LNCaP clone FGC (cell line): Measurements from ENCODE around the gene ITGA11.

ENCODE experiments used
- DNase-seq: peaks from one replicate; pipeline ENCODE4 v3.0.0-alpha.2; 2011; ENCODE audit warnings: low read depth
- H3K4me3 ChIP-seq: 2 replicates; pipeline ENCODE4 v1.5.1; 2011; ENCODE audit warnings: mild to moderate bottlenecking, low read depth, low read length, control low read depth
- TF ChIP-seq, protein P1 (sequence below): IDR thresholded peaks from 2 replicates; pipeline ENCODE4 v1.5.1; 2012; ENCODE audit warnings: mild to moderate bottlenecking; ENCODE audit not compliant: control insufficient read depth, insufficient read depth; ENCODE audit errors: extremely low read depth

Gene ITGA11

DNA sequence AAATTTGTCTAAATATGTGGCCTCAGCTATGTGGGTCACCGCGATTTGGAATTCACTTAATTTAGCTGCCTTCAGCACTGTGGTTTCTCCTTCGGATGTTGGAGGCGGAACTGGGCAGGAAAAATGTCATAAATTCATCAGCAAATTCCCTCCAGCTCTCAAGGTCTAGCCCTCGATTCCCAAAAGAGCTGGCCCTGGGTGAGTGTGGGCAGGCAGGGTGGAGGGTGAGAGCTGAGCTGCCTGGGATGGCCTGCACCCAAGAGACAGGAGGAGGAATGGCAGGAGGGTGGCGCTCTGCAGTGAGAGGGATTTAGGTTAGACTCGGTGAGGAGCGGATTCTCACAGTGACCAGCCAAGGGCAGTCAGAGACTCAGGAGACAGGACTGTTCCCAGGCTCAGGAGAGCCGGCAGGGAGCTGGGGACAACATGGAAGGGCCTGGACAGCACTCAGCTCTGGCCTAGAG lies 97.3 kb downstream of the ITGA11 start:
- TF ChIP-seq, protein P1, sequence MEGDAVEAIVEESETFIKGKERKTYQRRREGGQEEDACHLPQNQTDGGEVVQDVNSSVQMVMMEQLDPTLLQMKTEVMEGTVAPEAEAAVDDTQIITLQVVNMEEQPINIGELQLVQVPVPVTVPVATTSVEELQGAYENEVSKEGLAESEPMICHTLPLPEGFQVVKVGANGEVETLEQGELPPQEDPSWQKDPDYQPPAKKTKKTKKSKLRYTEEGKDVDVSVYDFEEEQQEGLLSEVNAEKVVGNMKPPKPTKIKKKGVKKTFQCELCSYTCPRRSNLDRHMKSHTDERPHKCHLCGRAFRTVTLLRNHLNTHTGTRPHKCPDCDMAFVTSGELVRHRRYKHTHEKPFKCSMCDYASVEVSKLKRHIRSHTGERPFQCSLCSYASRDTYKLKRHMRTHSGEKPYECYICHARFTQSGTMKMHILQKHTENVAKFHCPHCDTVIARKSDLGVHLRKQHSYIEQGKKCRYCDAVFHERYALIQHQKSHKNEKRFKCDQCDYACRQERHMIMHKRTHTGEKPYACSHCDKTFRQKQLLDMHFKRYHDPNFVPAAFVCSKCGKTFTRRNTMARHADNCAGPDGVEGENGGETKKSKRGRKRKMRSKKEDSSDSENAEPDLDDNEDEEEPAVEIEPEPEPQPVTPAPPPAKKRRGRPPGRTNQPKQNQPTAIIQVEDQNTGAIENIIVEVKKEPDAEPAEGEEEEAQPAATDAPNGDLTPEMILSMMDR, result no peak
- DNase-seq, result no peak
- H3K4me3 ChIP-seq, result no peak overlapping the region

DNA sequence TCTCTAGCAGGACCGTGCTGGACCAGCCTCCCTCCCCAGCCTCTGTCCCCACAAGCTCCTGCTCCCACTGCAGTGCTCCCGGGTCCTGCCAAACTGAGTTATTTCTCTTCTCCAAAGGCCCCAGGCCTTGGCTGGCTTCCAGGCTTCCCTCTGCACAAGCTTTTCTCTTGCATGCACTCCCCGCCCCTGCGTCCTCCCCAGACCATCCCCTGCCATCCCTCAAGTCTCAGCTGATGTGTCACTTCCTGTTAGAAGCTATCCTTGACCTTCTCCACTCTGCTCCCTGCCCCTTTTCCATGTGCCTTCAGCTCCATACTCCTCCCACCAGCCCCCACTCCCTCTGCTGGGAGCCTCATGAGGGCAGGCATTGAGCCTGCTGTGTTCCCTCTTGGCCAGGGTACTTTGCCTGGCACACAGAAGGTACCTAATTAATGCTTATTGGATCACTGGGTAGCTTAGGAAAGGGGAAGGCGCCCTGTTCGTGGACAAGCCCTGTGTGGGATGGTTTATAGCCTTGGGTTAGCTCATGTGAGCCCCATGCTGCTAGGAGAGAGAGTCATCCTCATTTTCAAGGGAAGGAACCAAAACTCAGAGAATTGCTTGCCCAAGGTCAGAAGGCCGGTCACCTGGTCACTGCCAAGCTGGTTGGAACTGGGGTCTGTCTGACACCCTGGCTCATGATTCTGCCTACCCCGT lies 98.0 kb downstream of the ITGA11 start:
- TF ChIP-seq, protein P1, result no peak
- H3K4me3 ChIP-seq, result no peak overlapping the region
- no peak for DNase-seq

DNA sequence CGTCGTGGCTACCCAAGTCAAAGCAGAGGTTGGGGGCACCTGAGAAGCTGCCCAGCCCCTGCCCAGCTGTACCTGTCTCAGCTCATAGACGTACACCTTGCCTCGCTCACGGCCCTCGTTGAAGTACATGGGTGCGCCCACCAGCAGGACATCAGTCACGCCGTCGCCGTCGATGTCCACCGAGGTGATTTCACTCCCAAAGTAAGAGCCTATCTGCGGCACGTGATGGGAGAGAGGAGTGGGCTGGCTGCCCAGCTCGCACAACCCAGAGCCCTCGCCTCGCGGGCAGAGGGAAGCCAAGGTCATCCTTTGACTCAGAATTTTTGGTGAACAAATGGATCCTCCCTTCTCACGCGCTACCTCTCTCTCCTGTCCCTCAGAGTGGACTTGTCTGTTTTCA lies 99.7 kb downstream of the ITGA11 start:
- TF ChIP-seq, protein P1, result no peak
- no peak for DNase-seq
- no peak overlapping the region for H3K4me3 ChIP-seq

DNA sequence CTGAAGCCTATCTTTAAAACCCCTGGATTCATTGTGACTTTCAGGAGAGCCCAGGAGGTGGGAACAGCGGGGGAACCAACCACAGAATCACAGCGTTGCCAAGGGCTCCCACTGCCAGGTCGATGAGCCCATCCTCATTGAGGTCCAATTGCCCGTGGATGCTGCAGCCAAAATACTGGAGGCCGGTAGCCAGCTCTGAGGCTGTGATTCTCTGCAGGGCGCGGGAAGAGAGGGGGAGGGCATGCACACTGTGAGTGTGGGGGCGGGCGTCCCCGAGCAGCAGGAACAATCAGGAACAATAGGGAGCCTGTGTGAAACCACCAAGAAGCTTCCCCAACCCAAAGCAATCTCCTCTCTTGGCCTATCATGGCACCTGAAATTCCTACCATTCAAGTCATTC lies 101.1 kb downstream of the ITGA11 start:
- H3K4me3 ChIP-seq, result no peak overlapping the region
- TF ChIP-seq, protein P1, result no peak
- DNase-seq, result no peak

DNA sequence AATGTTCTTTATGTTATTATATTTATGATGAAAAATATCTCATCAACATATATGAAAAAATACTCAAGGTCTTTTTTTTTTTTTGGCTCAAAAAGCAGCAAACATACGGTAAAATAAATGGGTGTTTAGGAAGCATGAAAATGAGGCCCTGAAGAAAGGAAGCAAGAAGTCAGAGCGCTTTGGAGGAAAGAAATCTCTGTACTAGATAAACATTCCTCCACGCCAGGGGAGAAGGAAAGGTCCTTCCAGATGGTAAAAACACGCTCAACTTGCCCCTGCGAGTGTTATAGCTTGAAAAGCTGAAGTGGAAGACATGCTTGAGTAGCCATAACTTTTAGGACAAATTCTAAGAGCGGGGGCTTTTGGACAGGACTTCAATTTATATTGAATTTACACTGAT lies 101.5 kb downstream of the ITGA11 start:
- TF ChIP-seq, protein P1, result no peak
- H3K4me3 ChIP-seq, result no peak overlapping the region
- no peak for DNase-seq

DNA sequence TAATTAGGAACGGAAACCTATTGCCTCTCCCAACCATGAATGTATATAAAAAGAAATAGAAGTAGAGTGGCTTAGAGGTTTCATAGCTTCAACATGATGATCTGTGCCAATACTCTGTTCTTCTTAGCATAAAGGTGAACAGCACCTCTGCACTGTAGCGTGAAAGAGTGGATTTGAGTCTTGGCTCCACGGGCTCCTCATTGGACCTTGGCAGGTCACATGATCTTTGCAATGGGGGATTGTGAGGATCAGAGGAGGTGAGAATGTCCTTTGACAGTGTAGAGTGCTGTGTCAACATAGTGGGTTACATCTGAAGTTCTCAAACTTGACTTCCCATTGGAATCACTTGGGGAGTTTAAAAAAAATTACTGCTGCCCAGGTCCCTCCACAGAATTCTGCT lies 103.0 kb downstream of the ITGA11 start:
- H3K4me3 ChIP-seq, result no peak overlapping the region
- TF ChIP-seq, protein P1, result no peak
- DNase-seq, result no peak

DNA sequence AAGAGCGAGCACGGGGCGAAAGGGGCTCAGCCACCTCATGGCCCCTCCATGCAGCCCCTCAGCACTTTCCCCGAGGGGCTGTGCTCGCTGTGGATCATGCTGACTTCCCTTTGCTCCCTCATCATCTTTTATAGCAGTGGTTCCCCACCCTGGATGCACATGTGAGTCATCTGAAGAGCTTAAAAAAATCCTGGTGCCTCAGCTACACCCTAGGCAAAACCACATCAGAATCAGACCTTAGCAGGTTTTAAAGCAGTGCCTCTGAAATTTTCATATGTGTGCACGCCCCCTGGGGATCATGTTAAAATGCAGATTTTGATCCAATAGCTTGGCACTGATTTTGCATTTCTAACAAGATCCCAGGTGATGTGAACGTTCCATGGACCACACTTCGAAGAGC lies 103.5 kb downstream of the ITGA11 start:
- no peak overlapping the region for H3K4me3 ChIP-seq
- TF ChIP-seq, protein P1, result no peak
- no peak for DNase-seq
